ENCODE measurements around the gene SLC25A23. TPM values are rescaled to one million over a fixed set of nuclear protein-coding genes. Genes with fewer than 3 reads are reported as not detected.

Gene SLC25A23
- total RNA-seq, 4 donors from 2014 or later, result 13.8 to 69.1 (median 36.5) TPM

GRCh38 chr19:6415591-6416190, 43.9 kb downstream of the SLC25A23 start:
- Histone ChIP-seq H3K27me3 (no peaks in the 10 kb centered on the region), H3K9me3 (no peaks in the 10 kb centered on the region), H3K4me1 (peaks cover 4 to 5% of the 10 kb centered on the region in 2 donors), H3K4me3 (no peak overlapping the region), H3K27ac (peak overlapping the region in 1 of 2 donors; percentile 83), H3K36me3 (no peaks in the 10 kb centered on the region)
- no peak for TF ChIP-seq CTCF (IDR thresholded peaks at IDR 0.05)
- TF ChIP-seq POLR2A (IDR thresholded peaks at IDR 0.05), result no peak
- intact Hi-C loops (cut with DNase I; ENCODE audit: low total_unique reads), result no loop called here
- DNase-seq, result no peak

- TF ChIP-seq CTCF (IDR thresholded peaks at IDR 0.05), result no peak
- intact Hi-C loops (cut with DNase I; ENCODE audit: low total_unique reads), result no loop called here
Measured at GRCh38 chr19:6414793-6415590, 44.6 kb downstream of the SLC25A23 start.

GRCh38 chr19:6413721-6414643, 45.6 kb downstream of the SLC25A23 start:
- Histone ChIP-seq H3K27me3 (no peaks in the 10 kb centered on the region), H3K9me3 (no peaks in the 10 kb centered on the region), H3K4me3 (no peak overlapping the region), H3K4me1 (peaks cover 4 to 5% of the 10 kb centered on the region in 2 donors), H3K36me3 (no peaks in the 10 kb centered on the region), H3K27ac (peak overlapping the region; percentile 83 to 86)
- no peak for DNase-seq
- TF ChIP-seq POLR2A (IDR thresholded peaks at IDR 0.05), result no peak
- TF ChIP-seq CTCF (IDR thresholded peaks at IDR 0.05), result peak in 1 of 4 experiments; percentile 4
- intact Hi-C loops (cut with DNase I; ENCODE audit: low total_unique reads), result no loop called here

More at GRCh38 chr19:6414793-6415590, 44.6 kb downstream of the SLC25A23 start:
- no peaks in the 10 kb centered on the region for H3K27me3 ChIP-seq
- no peaks in the 10 kb centered on the region for H3K36me3 ChIP-seq
- H3K9me3 ChIP-seq, result no peaks in the 10 kb centered on the region
- peaks cover 4 to 5% of the 10 kb centered on the region in 2 donors for H3K4me1 ChIP-seq
- H3K4me3 ChIP-seq, result no peak overlapping the region
- DNase-seq, result no peak
- H3K27ac ChIP-seq, result peak overlapping the region; percentile 83 to 86

- peak overlapping the region; percentile 83 to 86 for H3K27ac ChIP-seq
- H3K9me3 ChIP-seq, result no peaks in the 10 kb centered on the region
- intact Hi-C loops (cut with DNase I; ENCODE audit: low total_unique reads), result no loop called here
- H3K4me3 ChIP-seq, result no peak overlapping the region
- TF ChIP-seq POLR2A (IDR thresholded peaks at IDR 0.05) (no peak), CTCF (IDR thresholded peaks at IDR 0.05) (no peak)
- no peaks in the 10 kb centered on the region for H3K27me3 ChIP-seq
- H3K36me3 ChIP-seq, result no peaks in the 10 kb centered on the region
- H3K4me1 ChIP-seq, result peaks cover 4 to 5% of the 10 kb centered on the region in 2 donors
- DNase-seq, result no peak
Measured at GRCh38 chr19:6413291-6413690, 46.3 kb downstream of the SLC25A23 start.

Data from uterus (tissue), 4 donors.